Coronary artery (tissue), 2 donors: Measurements from ENCODE around the gene PCDHB13.
"Not testable (repeated sequence)": the region's sequence is repeated elsewhere in the genome, so short reads cannot be mapped to it uniquely, and the experiment has no call there.

ENCODE experiments used
- DNase-seq: peaks from one replicate; pipeline ENCODE4 v3.0.0-alpha.2; 2017; ENCODE audit warnings: low spot score
- H3K27ac ChIP-seq, 2 donors: fragments of 200-600 bp; sonication (generic); one replicate each; pipeline ENCODE4 v1.5.1; 2016 to 2019
- H3K4me3 ChIP-seq: fragments of 200-600 bp; sonication (generic); 2 replicates; pipeline ENCODE4 v1.5.1; 2016; ENCODE audit warnings: mild to moderate bottlenecking, moderate library complexity
- TF ChIP-seq, protein P1 (sequence below): fragments of 200-600 bp; sonication (generic); IDR thresholded peaks from one replicate; pipeline ENCODE4 v1.5.1; 2019; ENCODE audit warnings: antibody characterized with exemption

The PCDHB13 gene

GRCh38 chr5:141236516-141237313, 23.0 kb downstream of the PCDHB13 start:
- TF ChIP-seq, protein P1, sequence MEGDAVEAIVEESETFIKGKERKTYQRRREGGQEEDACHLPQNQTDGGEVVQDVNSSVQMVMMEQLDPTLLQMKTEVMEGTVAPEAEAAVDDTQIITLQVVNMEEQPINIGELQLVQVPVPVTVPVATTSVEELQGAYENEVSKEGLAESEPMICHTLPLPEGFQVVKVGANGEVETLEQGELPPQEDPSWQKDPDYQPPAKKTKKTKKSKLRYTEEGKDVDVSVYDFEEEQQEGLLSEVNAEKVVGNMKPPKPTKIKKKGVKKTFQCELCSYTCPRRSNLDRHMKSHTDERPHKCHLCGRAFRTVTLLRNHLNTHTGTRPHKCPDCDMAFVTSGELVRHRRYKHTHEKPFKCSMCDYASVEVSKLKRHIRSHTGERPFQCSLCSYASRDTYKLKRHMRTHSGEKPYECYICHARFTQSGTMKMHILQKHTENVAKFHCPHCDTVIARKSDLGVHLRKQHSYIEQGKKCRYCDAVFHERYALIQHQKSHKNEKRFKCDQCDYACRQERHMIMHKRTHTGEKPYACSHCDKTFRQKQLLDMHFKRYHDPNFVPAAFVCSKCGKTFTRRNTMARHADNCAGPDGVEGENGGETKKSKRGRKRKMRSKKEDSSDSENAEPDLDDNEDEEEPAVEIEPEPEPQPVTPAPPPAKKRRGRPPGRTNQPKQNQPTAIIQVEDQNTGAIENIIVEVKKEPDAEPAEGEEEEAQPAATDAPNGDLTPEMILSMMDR, result no peak
- DNase-seq, result no peak
- H3K4me3 ChIP-seq, result peak overlapping the region; percentile 30
- H3K27ac ChIP-seq, result no peak overlapping the region

- H3K4me3 ChIP-seq, result peak overlapping the region; percentile 45
- no peak for DNase-seq
- no peak overlapping the region for H3K27ac ChIP-seq
- TF ChIP-seq, protein P1, result no peak
Observed at GRCh38 chr5:141241496-141241895, 27.8 kb downstream of the PCDHB13 start.

DNA sequence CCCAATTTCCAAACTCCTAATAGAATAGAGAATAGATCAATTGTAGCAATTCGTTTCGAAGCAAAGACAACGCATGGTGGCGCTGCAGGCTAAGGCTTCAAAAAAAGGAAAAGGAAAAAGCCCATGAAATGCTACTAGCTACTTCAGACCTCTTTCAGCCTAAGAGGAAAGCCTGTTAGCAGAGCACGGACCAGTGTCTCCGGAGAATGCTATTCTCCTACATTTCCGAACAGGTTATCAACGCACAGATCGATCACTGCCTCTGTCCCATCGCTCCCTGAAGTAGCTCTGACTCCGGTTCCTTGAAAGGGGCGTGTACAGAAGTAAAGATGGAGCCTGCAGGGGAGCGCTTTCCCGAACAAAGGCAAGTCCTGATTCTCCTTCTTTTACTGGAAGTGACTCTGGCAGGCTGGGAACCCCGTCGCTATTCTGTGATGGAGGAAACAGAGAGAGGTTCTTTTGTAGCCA, 31.6 kb downstream of the PCDHB13 start, which contains the start of gene PCDHB15:
TSS of gene PCDHB15 (plus strand) at position 146 of the 468 bp plus-strand sequence. CDS start at position 330, 184 bp downstream.
- peak within 1 kb of the TSS; percentile 55 for H3K4me3 ChIP-seq
- TF ChIP-seq, protein P1, result no peak
- H3K27ac ChIP-seq, result peak within 1 kb of the TSS in 1 of 2 donors; percentile 11
- DNase-seq, result no peak

GRCh38 chr5:141246971-141247370, 33.3 kb downstream of the PCDHB13 start:
- not testable (repeated sequence) for DNase-seq, H3K27ac ChIP-seq
- H3K4me3 ChIP-seq, result peak overlapping the region; percentile 55

- not testable (repeated sequence) for DNase-seq, H3K27ac ChIP-seq
- H3K4me3 ChIP-seq, result peak overlapping the region; percentile 30
Observed at GRCh38 chr5:141247434-141247833, 33.7 kb downstream of the PCDHB13 start.

GRCh38 chr5:141250576-141250975, 36.9 kb downstream of the PCDHB13 start:
- H3K27ac ChIP-seq, result no peak overlapping the region
- TF ChIP-seq, protein P1, result no peak
- H3K4me3 ChIP-seq, result no peak overlapping the region
- DNase-seq, result no peak

- TF ChIP-seq, protein P1, result no peak
- Histone ChIP-seq H3K27ac (no peak overlapping the region), H3K4me3 (no peak overlapping the region)
- DNase-seq, result no peak
Observed at GRCh38 chr5:141258464-141258863, 44.7 kb downstream of the PCDHB13 start.

DNA sequence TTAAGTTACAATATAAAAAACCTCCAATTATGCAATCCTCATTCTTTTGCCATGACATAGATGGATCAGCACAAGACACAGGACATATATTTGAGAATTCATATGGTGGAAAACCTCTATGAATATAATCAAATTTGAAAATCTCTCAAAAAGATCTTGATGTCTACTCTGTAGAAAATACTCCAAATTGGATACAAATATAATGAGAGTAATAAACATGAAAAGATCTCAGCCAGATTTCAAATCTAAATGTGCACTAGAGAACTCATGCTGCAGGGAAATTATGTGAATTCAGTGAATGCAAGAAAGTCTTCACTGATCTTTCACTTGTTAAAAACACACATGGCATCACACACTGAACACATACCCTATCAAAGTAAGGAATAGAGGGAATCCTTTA, 45.2 kb downstream of the PCDHB13 start:
- H3K27ac ChIP-seq, result no peak overlapping the region
- peak overlapping the region; percentile 34 for H3K4me3 ChIP-seq
- no peak for DNase-seq
- TF ChIP-seq, protein P1, result no peak
